SH-SY5Y (cell line): ENCODE measurements around the gene PRKCZ.

Source experiments
- GATA2 ChIP-seq: IDR thresholded peaks from 2 replicates; pipeline ENCODE4 v1.6.1; 2011; ENCODE audit warnings: mild to moderate bottlenecking, low read depth, low read length
- GATA3 ChIP-seq: IDR thresholded peaks from 2 replicates; pipeline ENCODE4 v1.6.1; 2011; ENCODE audit warnings: low read depth, mild to moderate bottlenecking, low read length, moderate library complexity

DNA sequence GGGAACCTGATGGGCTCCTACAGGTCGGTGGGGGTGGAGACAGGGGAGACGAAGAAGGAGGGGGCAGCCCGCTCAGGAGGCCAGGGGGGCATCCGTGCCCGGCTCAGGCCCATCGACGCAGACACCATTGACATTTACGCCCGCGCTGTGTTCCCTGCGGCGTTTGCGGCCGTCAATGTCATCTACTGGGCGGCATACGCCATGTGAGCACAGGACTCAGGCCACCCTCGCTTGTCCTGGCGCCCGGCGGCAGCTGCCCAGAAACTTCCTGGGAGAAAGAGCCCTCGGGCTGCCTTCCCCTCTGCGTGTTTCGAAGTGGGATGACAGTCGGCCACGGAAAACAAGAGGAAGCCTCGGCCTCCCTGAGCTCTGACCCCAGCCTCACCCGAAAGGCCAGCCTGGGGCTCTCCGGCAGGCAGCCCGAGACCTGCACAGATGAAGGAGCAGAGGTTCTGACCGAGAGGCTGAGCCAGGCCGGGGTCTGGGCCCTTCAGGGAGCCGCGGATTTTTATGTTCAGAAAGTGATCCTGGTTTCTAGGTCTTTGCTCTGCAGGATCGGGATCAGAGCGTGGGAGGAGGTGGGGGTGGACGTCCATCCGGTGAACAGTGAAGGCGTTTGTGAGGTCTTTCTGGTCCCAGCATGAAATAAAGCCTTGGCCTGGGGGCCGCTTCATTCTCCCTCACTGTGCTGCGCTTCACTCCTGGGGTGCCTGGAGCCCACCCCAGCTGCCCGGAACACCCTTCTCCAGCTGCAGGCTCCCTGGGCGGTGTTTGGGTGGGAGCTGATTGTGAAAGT is 19.9 kb upstream of the PRKCZ start:
- TF ChIP-seq GATA2 (no peak), GATA3 (no peak)
